BJ (cell line): ENCODE results near the gene PRDM12. TPM values are rescaled to one million over a fixed set of nuclear protein-coding genes. Genes with fewer than 3 reads are reported as not detected.

Source experiments
- CTCF ChIA-PET: fragments of 350-600 bp; formaldehyde crosslinking; extraction: SDS; loops from one replicate; lab custom pipeline; 2021; ENCODE audit warnings: antibody characterized with exemption, inconsistent platforms; lab: Yijun Ruan, JAX
- POLR2A ChIA-PET: fragments of 300-600 bp; sonication (Branson Sonifier 250); formaldehyde crosslinking; extraction: SDS; loops from one replicate; lab custom pipeline; 2021; ENCODE audit warnings: antibody characterized with exemption; lab: Charles Lee
- DNase-seq: peaks from one replicate; pipeline ENCODE4 v3.0.0-alpha.2; 2011; ENCODE audit warnings: low read depth
- H3K27me3 ChIP-seq: 2 replicates; pipeline ENCODE4 v1.6.0; 2011; ENCODE audit warnings: low read length; ENCODE audit not compliant: control insufficient read depth, insufficient read depth
- H3K36me3 ChIP-seq: 2 replicates; pipeline ENCODE4 v1.5.1; 2011; ENCODE audit warnings: low read length; ENCODE audit not compliant: control insufficient read depth, insufficient read depth
- H3K4me3 ChIP-seq: 2 replicates; pipeline ENCODE4 v1.5.1; 2011; ENCODE audit warnings: low read depth, mild to moderate bottlenecking, control low read depth, low read length
- CTCF ChIP-seq: IDR thresholded peaks from 2 replicates; pipeline ENCODE4 v1.5.1; 2011; ENCODE audit warnings: low read depth, mild to moderate bottlenecking, control low read depth, inconsistent platforms, low read length, moderate library complexity; ENCODE audit not compliant: insufficient read depth
- polyA plus RNA-seq: library from polyadenylated mRNA; depleted of rRNA; stranded (reverse); fragments of >200 nt; gene quantifications from 2 replicates; pipeline ENCODE4 v1.2.3, GENCODE V29; 2011

The PRDM12 gene
- polyA plus RNA-seq, 1 experiment = not detected

DNA sequence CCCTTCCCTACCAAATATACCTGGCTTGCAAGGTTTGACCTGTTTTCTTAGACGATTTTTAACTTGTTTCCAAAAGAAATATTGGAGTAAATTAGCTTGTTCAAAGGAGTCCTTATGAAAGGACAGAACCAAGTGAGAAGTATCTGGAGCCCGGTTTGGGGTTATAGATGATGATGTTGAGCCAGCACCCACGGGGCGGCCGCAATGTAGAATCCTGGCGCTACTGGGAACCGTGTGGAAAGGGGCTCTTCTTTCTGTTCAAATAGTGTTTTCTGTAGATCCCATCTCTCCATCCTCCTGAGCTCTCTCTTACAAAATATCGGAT lies 28.7 kb downstream of the PRDM12 start:
- DNase-seq = no peak
- H3K27me3 ChIP-seq = no peaks in the 10 kb centered on the region
- H3K4me3 ChIP-seq = peak overlapping the region; percentile 87
- ChIA-PET CTCF (interaction anchor here (0.7 to 2.6 kb wide), 7 partner anchors 8 to 353 kb away, joined by 3 to 17 read pairs (median 3); no protein-coding TSS in a partner anchor), POLR2A (no interaction called here)
- H3K36me3 ChIP-seq = peaks cover 4% of the 10 kb centered on the region; the same call in 1 of the 2 replicates
- no peak for TF ChIP-seq CTCF

DNA sequence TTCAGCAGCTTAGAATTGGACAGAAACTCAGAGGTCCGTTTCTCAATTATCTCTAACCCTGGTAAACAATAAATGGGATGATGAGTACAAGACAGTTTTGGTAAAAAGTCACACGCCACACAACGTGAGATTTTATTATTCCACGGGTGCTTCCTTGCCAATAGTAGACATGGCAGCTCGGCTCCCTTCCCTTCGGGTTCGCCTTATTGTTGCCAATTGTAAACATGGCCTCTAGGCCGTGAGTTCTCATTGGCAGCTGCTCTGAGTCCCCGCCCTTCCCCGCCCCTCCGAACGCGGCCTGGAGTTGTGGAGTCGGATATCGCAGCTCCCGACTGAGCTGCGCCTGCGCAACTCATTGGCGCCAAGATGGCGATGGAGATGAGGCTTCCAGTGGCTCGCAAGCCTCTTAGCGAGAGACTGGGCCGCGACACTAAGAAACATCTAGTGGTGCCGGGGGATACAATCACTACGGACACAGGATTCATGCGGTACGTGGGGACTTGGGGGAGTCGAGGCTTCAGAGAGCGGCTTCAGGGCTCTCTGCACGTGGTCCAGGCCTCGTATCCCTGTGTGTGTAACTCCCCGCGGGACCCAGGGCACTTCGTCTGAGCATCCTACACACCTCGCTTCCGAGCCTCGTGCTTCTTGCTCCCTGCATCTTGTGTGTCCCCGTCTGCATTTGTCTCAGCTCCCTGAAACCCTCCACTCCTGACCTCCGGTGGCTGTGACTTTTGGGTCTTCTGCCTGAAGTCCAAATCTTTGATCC lies 29.2 kb downstream of the PRDM12 start, which contains the start of gene EXOSC2:
Gene EXOSC2, plus strand, starts transcription at position 355 of the 766 bp plus-strand sequence. Its CDS starts 12 bp downstream, at position 367.
- Histone ChIP-seq H3K27me3 (no peaks in the 10 kb centered on the region), H3K4me3 (peak within 1 kb of the TSS; percentile 87), H3K36me3 (peaks cover 4% of the 10 kb centered on the region; the same call in 1 of the 2 replicates)
- DNase-seq = peak; percentile 94
- POLR2A ChIA-PET = no interaction called here
- CTCF ChIA-PET = interaction anchor here (0.7 to 2.6 kb wide), 7 partner anchors 8 to 353 kb away, joined by 3 to 17 read pairs (median 3); no protein-coding TSS in a partner anchor
- TF ChIP-seq CTCF = no peak

DNA sequence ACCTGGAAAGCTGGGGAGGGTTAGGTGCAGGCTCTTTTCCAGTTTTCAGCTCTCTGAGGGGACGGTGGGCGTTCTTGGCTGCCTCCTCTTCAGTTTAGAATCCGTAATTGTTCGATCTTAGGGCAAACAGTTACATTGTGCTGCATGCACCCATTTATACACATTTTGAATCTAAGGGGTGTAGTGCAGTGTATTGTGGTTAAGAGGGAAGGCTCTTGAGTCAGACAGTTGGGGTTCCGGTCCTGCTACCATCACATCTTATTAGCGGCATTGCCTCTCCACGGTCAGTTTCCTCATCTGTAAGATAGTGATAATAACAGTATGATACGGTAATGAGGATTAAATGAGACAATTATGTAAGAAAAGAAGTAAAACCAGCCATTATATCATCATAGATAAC lies 29.8 kb downstream of the PRDM12 start:
- POLR2A ChIA-PET = no interaction called here
- DNase-seq = no peak
- H3K36me3 ChIP-seq = peaks cover 5% of the 10 kb centered on the region
- peak overlapping the region; percentile 87 for H3K4me3 ChIP-seq
- CTCF ChIA-PET = interaction anchor here (1.1 to 2.6 kb wide), 2 partner anchors 10 to 77 kb away, joined by 3 to 17 read pairs; no protein-coding TSS in a partner anchor
- no peaks in the 10 kb centered on the region for H3K27me3 ChIP-seq
- TF ChIP-seq CTCF = no peak

DNA sequence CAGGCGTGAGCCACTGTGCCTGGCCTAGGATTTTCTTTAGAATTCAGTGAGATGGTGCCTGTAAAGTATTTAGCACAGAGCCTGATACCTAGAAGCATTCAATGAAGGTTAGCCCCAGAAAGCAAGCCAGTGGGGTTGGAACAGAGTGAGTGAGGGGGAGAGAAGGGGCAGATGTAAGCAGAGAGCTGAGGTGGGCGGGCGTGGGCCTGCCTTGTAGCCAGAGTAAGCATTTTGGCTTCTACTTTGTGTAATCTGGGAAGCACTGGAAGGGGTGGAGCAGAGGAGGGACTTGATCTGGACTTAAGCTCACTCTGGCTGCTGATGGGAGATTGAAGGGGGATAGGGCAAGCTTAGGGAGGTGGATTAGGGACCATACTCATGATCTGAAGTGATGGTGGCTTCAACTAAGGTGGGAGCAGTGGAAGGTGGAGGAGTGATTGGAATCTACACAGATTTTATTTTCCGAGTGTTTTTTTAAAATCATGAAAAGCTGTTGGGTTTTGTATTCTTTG lies 31.8 kb downstream of the PRDM12 start:
- ChIA-PET CTCF (interaction anchor here (0.8 to 1.8 kb wide), 2 partner anchors 11 to 171 kb away, joined by 3 to 6 read pairs; no protein-coding TSS in a partner anchor), POLR2A (no interaction called here)
- no peaks in the 10 kb centered on the region for H3K27me3 ChIP-seq
- H3K4me3 ChIP-seq = no peak overlapping the region
- no peak for DNase-seq
- TF ChIP-seq CTCF = no peak
- peaks cover 9% of the 10 kb centered on the region for H3K36me3 ChIP-seq

DNA sequence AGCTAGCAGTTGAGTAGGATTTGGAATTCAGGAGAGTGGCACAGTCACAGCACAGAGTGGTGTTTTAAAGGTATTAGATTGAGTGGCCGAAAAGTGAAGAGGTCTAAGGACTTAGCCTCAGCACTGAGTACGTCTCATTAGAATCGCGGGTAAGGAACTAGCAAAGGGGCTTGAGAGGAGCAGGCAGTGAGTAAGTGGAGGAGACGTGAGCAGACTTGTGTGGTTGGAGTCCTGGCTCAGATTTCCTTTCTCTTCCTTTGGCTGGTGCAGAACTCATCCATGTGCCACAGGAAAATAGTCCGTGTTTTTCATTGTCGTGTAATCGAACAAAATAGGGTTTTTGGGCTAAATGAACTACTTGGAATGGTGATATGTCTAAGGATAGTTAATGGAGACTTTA lies 32.6 kb downstream of the PRDM12 start:
- peaks cover 13% of the 10 kb centered on the region for H3K36me3 ChIP-seq
- CTCF ChIA-PET = interaction anchor here (1.8 kb wide), 1 partner anchor 10 kb away, joined by 6 read pairs; no protein-coding TSS in a partner anchor

More for the DNA sequence above, 32.6 kb downstream of the PRDM12 start:
- POLR2A ChIA-PET = no interaction called here
- no peak for DNase-seq
- Histone ChIP-seq H3K27me3 (no peaks in the 10 kb centered on the region), H3K4me3 (no peak overlapping the region)
- TF ChIP-seq CTCF = no peak
